HG03196 (cell line): ENCODE data around the gene MDM1.

ENCODE experiments used
- ATAC-seq: cut with Tn5 transposase; IDR thresholded peaks from one replicate; pipeline ENCODE4 v1.9.1; 2021; ENCODE audit not compliant: unreplicated experiment

MDM1 gene

GRCh38 chr12:68327896-68328295 lies 4.3 kb downstream of the MDM1 start:
- ATAC-seq, result no peak

- no peak for ATAC-seq
Observed at GRCh38 chr12:68326716-68327115, 5.4 kb downstream of the MDM1 start.

GRCh38 chr12:68325966-68326365 lies 6.2 kb downstream of the MDM1 start:
- ATAC-seq, result no peak

GRCh38 chr12:68324531-68324930 lies 7.6 kb downstream of the MDM1 start:
- ATAC-seq, result no peak

- ATAC-seq, result no peak
Observed at GRCh38 chr12:68321140-68321539, 11.0 kb downstream of the MDM1 start.

- ATAC-seq, result no peak
Observed at GRCh38 chr12:68319988-68320623, 12.1 kb downstream of the MDM1 start.

GRCh38 chr12:68317047-68317667 lies 15.0 kb downstream of the MDM1 start:
- ATAC-seq, result no peak

- no peak for ATAC-seq
Observed at GRCh38 chr12:68310370-68310769, 21.8 kb downstream of the MDM1 start.

- no peak for ATAC-seq
Observed at GRCh38 chr12:68306564-68306963, 25.6 kb downstream of the MDM1 start.

GRCh38 chr12:68305278-68305677 lies 26.9 kb downstream of the MDM1 start:
- ATAC-seq, result no peak

GRCh38 chr12:68304626-68305025 lies 27.5 kb downstream of the MDM1 start:
- ATAC-seq, result no peak

GRCh38 chr12:68303850-68304249 lies 28.3 kb downstream of the MDM1 start:
- ATAC-seq, result no peak

GRCh38 chr12:68297929-68298328 lies 34.2 kb downstream of the MDM1 start:
- ATAC-seq, result no peak

- ATAC-seq, result no peak
Observed at GRCh38 chr12:68294251-68294650, 37.9 kb downstream of the MDM1 start.

GRCh38 chr12:68293347-68293746 lies 38.8 kb downstream of the MDM1 start:
- no peak for ATAC-seq

GRCh38 chr12:68292151-68292943 lies 39.8 kb downstream of the MDM1 start:
- no peak for ATAC-seq

GRCh38 chr12:68291396-68292036 lies 40.6 kb downstream of the MDM1 start:
- no peak for ATAC-seq

GRCh38 chr12:68290126-68290525 lies 42.0 kb downstream of the MDM1 start:
- peak; percentile 99 for ATAC-seq

GRCh38 chr12:68287106-68287505 lies 45.1 kb downstream of the MDM1 start:
- ATAC-seq, result no peak

- ATAC-seq, result no peak
Observed at GRCh38 chr12:68286396-68286795, 45.8 kb downstream of the MDM1 start.

- no peak for ATAC-seq
Observed at GRCh38 chr12:68285541-68285940, 46.6 kb downstream of the MDM1 start.
